Endodermal cell (in vitro differentiated cells): ENCODE results near the gene TRAPPC3. TPM values are rescaled to one million over a fixed set of nuclear protein-coding genes. Genes with fewer than 3 reads are reported as not detected.

Experiments used
- DNase-seq: peaks from one replicate; pipeline ENCODE4 v3.0.0-alpha.2; 2017
- H3K27ac ChIP-seq: 2 replicates; pipeline ENCODE4 v1.5.1; 2013; ENCODE audit warnings: mild to moderate bottlenecking, low read depth, low read length, moderate library complexity
- H3K27me3 ChIP-seq: 2 replicates; pipeline ENCODE4 v1.6.1; 2013; ENCODE audit warnings: mild to moderate bottlenecking, low read length, moderate library complexity; ENCODE audit not compliant: insufficient read depth, control insufficient read depth, poor library complexity, severe bottlenecking
- H3K36me3 ChIP-seq: 2 replicates; pipeline ENCODE4 v1.7.0; 2013; ENCODE audit warnings: mild to moderate bottlenecking, low read length, moderate library complexity; ENCODE audit not compliant: control insufficient read depth, insufficient read depth
- H3K4me1 ChIP-seq: one replicate; pipeline ENCODE4 v1.7.0; 2013; ENCODE audit warnings: low read length; ENCODE audit not compliant: control insufficient read depth, insufficient read depth
- H3K4me3 ChIP-seq: 2 replicates; pipeline ENCODE4 v1.5.1; 2013; ENCODE audit warnings: mild to moderate bottlenecking, low read length, moderate library complexity
- H3K9ac ChIP-seq: 2 replicates; pipeline ENCODE4 v1.6.1; 2013; ENCODE audit warnings: mild to moderate bottlenecking, low read length, moderate library complexity; ENCODE audit not compliant: poor library complexity, severe bottlenecking; ENCODE audit errors: extremely low read depth
- H3K9me3 ChIP-seq: 2 replicates; pipeline ENCODE4 v1.6.1; 2013; ENCODE audit warnings: mild to moderate bottlenecking, low read length, moderate library complexity; ENCODE audit not compliant: control insufficient read depth
- H3K27ac Mint-ChIP-seq: 2 replicates; pipeline ENCODE4 v1.8.0; 2020; ENCODE audit warnings: mixed read lengths
- H3K27me3 Mint-ChIP-seq: 2 replicates; pipeline ENCODE4 v1.8.0; 2021; ENCODE audit warnings: mild to moderate bottlenecking, mixed read lengths; ENCODE audit not compliant: insufficient read depth
- H3K36me3 Mint-ChIP-seq: 2 replicates; pipeline ENCODE4 v1.8.0; 2020; ENCODE audit warnings: low read depth, mixed read lengths
- H3K4me1 Mint-ChIP-seq: 2 replicates; pipeline ENCODE4 v1.8.0; 2020; ENCODE audit warnings: mixed read lengths
- H3K4me3 Mint-ChIP-seq: 2 replicates; pipeline ENCODE4 v1.8.0; 2020; ENCODE audit warnings: mild to moderate bottlenecking, moderate library complexity, mixed read lengths
- H3K9me3 Mint-ChIP-seq: 2 replicates; pipeline ENCODE4 v1.8.0; 2020; ENCODE audit warnings: mild to moderate bottlenecking, mixed read lengths
- WGBS, 2 experiments: methylation state at CpG; one replicate each; pipeline versions ENCODE4 v1.1.5 to v1.1.7; 2013; ENCODE audit warnings: missing lambda C conversion rate in 2 of 2, mixed read lengths in 1 of 2; ENCODE audit not compliant: insufficient coverage in 1 of 2, insufficient read length in 1 of 2; 5-methylcytosine and 5-hydroxymethylcytosine counted together
- total RNA-seq, 2 donors: library from RNA; stranded (reverse); fragmentation: NEBNext Ultra II Directional in 1 of 2; extraction: Animal tissue kit (Norgen Biotek cat#: 25700) in 1 of 2; gene quantifications; 2 replicates in 1 of 2; 3 replicates in 1 of 2; pipeline ENCODE4 v1.2.1, GENCODE V29; 2021
- TF ChIP-seq, protein P1 (sequence below): fragments of 200-600 bp; sonication (generic); conservative IDR thresholded peaks from 2 replicates; pipeline ENCODE4 v1.5.0; 2021; ENCODE audit warnings: antibody characterized with exemption, mild to moderate bottlenecking

Gene TRAPPC3
- total RNA-seq, 2 donors from 2014 or later = 61.5 to 79.9 TPM

DNA sequence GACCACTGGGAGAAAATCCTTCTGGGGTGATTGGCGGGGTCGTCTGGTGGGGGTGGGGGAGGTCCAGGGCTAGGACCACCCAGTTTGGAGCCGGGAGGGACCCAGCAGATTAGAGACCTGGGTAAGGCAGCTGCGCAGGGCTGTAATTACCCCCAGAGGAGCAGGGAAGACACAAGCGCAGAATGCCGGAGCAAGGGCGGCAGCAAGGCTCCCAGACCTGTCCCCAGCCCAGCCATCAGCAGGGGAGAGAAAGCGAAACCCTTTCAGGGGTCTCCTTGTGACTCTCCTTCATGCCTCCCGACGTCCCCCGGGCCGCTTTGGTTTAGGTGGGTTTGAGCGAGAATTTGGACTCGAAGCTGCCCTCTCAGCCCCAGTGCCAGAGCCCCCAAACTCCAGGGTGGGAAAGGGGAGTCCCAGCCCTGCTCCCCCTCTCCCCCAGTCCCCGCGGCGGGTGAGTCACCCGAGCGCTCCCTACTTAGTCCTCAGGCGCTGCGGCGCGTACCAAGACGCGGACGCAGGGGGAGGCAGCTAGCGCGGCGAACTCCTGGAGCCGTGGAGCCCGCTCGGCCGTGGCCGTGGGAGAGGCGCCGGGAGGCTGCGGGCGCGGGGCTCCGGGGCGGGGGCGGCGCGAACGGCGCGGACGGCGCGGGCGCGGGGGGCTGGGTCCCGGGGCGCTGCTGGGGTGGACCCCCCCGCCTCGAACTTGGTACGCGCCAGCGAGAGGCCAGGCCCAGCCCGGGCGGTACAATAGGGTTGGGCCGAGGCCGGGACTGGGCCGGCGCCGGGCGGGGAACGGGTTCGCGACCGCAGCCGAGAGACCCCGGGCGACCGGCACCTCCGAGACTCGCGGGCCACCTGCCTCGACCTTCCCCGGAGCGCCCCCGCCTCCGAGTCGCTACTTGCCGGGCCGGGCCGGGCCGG, 6.4 kb upstream of the TRAPPC3 start, which contains the start of gene MAP7D1:
TSS of gene MAP7D1 (plus strand) at position 753 of the 921 bp plus-strand sequence. CDS start 258 bp downstream, outside the sequence.
- peaks cover 24% of the 10 kb centered on the region for H3K27me3 Mint-ChIP-seq
- no peaks in the 10 kb centered on the region for H3K9me3 Mint-ChIP-seq
- H3K4me3 Mint-ChIP-seq = peak within 1 kb of the TSS; percentile 84
- Histone ChIP-seq H3K9me3 (no peaks in the 10 kb centered on the region), H3K9ac (peak within 1 kb of the TSS; percentile 78), H3K27me3 (no peaks in the 10 kb centered on the region), H3K4me1 (peaks cover 15% of the 10 kb centered on the region), H3K36me3 (peaks cover 20% of the 10 kb centered on the region), H3K27ac (peak within 1 kb of the TSS; percentile 95), H3K4me3 (peak within 1 kb of the TSS; percentile 93)
- H3K27ac Mint-ChIP-seq = peak within 1 kb of the TSS; percentile 91
- TF ChIP-seq, protein P1, sequence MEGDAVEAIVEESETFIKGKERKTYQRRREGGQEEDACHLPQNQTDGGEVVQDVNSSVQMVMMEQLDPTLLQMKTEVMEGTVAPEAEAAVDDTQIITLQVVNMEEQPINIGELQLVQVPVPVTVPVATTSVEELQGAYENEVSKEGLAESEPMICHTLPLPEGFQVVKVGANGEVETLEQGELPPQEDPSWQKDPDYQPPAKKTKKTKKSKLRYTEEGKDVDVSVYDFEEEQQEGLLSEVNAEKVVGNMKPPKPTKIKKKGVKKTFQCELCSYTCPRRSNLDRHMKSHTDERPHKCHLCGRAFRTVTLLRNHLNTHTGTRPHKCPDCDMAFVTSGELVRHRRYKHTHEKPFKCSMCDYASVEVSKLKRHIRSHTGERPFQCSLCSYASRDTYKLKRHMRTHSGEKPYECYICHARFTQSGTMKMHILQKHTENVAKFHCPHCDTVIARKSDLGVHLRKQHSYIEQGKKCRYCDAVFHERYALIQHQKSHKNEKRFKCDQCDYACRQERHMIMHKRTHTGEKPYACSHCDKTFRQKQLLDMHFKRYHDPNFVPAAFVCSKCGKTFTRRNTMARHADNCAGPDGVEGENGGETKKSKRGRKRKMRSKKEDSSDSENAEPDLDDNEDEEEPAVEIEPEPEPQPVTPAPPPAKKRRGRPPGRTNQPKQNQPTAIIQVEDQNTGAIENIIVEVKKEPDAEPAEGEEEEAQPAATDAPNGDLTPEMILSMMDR = no peak
- peaks cover 42% of the 10 kb centered on the region for H3K4me1 Mint-ChIP-seq
- peak; percentile 92 for DNase-seq
- H3K36me3 Mint-ChIP-seq = peaks cover 13% of the 10 kb centered on the region
- WGBS, 2 experiments = 0% methylated on average over 24 to 88 of the region's 88 CpGs

DNA sequence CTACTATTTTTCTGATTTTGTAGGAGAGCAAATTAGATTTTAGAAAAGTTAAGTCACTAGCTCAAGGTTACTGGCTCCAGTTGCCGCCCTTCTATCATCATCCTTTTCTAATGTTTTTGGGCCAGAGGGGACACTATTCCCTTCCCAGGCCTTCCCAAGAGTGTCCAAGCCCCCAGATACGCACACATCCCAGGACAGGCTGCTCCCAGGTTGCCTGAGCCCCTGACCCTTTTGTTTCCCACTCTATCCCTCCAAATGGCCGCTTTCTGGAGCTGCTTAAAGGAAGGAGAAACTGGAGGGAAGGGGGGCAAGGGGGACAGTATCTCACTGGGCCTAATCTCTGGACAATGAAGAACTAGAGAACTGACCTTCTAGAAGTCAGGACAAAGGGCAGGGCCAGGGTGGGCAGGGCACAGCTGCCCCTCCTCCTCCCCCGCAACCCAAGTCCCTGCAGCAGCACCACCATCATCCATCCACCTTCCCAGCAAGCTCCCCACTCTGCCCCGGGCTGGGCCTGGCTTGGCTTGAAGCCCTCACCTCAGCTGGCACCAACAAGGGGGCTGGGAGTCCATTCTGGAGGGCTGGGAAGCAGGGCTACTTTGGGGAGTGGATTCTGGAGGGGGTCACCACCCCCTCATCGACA, 5.6 kb upstream of the TRAPPC3 start:
- H3K4me3 ChIP-seq = peak overlapping the region; percentile 89
- peak overlapping the region; percentile 95 for H3K27ac ChIP-seq
- peaks cover 13% of the 10 kb centered on the region for H3K36me3 ChIP-seq
- no peaks in the 10 kb centered on the region for H3K27me3 ChIP-seq
- peaks cover 11% of the 10 kb centered on the region for H3K4me1 ChIP-seq
- Mint-ChIP-seq H3K4me3 (peak overlapping the region; percentile 84), H3K4me1 (peaks cover 41% of the 10 kb centered on the region), H3K9me3 (no peaks in the 10 kb centered on the region), H3K27ac (peak overlapping the region; percentile 91), H3K36me3 (peaks cover 10% of the 10 kb centered on the region), H3K27me3 (peaks cover 24% of the 10 kb centered on the region)
- 52 to 71% methylated on average over 2 to 5 of the region's 6 CpGs for WGBS, 2 experiments
- no peaks in the 10 kb centered on the region for H3K9me3 ChIP-seq
- TF ChIP-seq, protein P1 = no peak
- peak overlapping the region; percentile 78 for H3K9ac ChIP-seq
- DNase-seq = peak; percentile 72

- no peaks in the 10 kb centered on the region for H3K27me3 ChIP-seq
- Mint-ChIP-seq H3K4me1 (peaks cover 39% of the 10 kb centered on the region), H3K27ac (no peak overlapping the region), H3K9me3 (no peaks in the 10 kb centered on the region), H3K36me3 (peaks cover 6% of the 10 kb centered on the region), H3K27me3 (peaks cover 24% of the 10 kb centered on the region), H3K4me3 (peak overlapping the region; percentile 84)
- no peak overlapping the region for H3K4me3 ChIP-seq
- WGBS, 2 experiments = 92 to 94% methylated on average over 4 to 6 of the region's 6 CpGs
- no peak overlapping the region for H3K9ac ChIP-seq
- H3K27ac ChIP-seq = peak overlapping the region; percentile 95
- DNase-seq = no peak
- H3K4me1 ChIP-seq = peaks cover 11% of the 10 kb centered on the region
- H3K36me3 ChIP-seq = peaks cover 12% of the 10 kb centered on the region
- no peaks in the 10 kb centered on the region for H3K9me3 ChIP-seq
- TF ChIP-seq, protein P1 = no peak
Observed at GRCh38 chr1:36154335-36154734, 5.0 kb upstream of the TRAPPC3 start.
